IMR-90 (cell line): Measurements from ENCODE around the gene PITX1. TPM values are rescaled to one million over a fixed set of nuclear protein-coding genes. Genes with fewer than 3 reads are reported as not detected.
A peak's percentile ranks its signal among the peaks of the same experiment; 100 is the strongest.

Source experiments
- ATAC-seq: fragments of 200-7000 bp; cut with Tn5 transposase; 2 replicates; pipeline ENCODE4 v1.9.1; 2020; ENCODE audit warnings: low read depth, mild to moderate bottlenecking, moderate library complexity
- BruUV-seq: library from RNA; stranded (reverse); fragments of 400-500 nt; replicated peaks from 2 replicates; lab custom pipeline; 2021; lab: Mats Ljungman, UMichigan
- CTCF ChIA-PET: fragments of 300-600 bp; formaldehyde crosslinking; extraction: SDS; loops from one replicate; lab custom pipeline; 2021; ENCODE audit warnings: antibody characterized with exemption; lab: Yijun Ruan, JAX
- POLR2A ChIA-PET: fragments of 300-600 bp; sonication (Branson Sonifier 250); formaldehyde crosslinking; loops from one replicate; lab custom pipeline; 2022; ENCODE audit warnings: antibody characterized with exemption; ENCODE audit not compliant: unreplicated experiment; lab: Charles Lee
- DNase-seq: peaks from one replicate; pipeline ENCODE4 v3.0.0; 2013
- H2AFZ ChIP-seq: replicated peaks from 2 replicates; pipeline ENCODE3; 2013; ENCODE audit warnings: low read length, mild to moderate bottlenecking; ENCODE audit not compliant: poor library complexity
- H2AK5ac ChIP-seq: 2 replicates; pipeline ENCODE4 v1.6.1; 2013; ENCODE audit warnings: low read depth, low read length, inconsistent platforms
- H2AK9ac ChIP-seq: replicated peaks from 2 replicates; pipeline ENCODE3; 2013; ENCODE audit warnings: mild to moderate bottlenecking, low read depth, low read length, moderate library complexity; ENCODE audit not compliant: poor library complexity
- H2BK120ac ChIP-seq: 2 replicates; pipeline ENCODE4 v1.6.1; 2013; ENCODE audit warnings: low read depth, low read length, inconsistent platforms
- H2BK15ac ChIP-seq: 3 replicates; pipeline ENCODE4 v1.6.1; 2013; ENCODE audit warnings: low read depth, low read length, inconsistent platforms
- H2BK20ac ChIP-seq: 2 replicates; pipeline ENCODE4 v1.6.1; 2013; ENCODE audit warnings: low read depth, mild to moderate bottlenecking, inconsistent platforms, low read length, moderate library complexity
- H2BK5ac ChIP-seq: 2 replicates; pipeline ENCODE4 v1.6.1; 2013; ENCODE audit warnings: mild to moderate bottlenecking, low read depth, low read length, inconsistent platforms; ENCODE audit not compliant: poor library complexity, severe bottlenecking
- H3K14ac ChIP-seq: replicated peaks from 2 replicates; pipeline ENCODE4 v1.6.1; 2013; ENCODE audit warnings: low read depth, low read length, inconsistent platforms
- H3K18ac ChIP-seq: 2 replicates; pipeline ENCODE4 v1.6.1; 2013; ENCODE audit warnings: low read depth, low read length, control low read depth
- H3K23ac ChIP-seq: 2 replicates; pipeline ENCODE4 v1.6.1; 2013; ENCODE audit warnings: low read depth, low read length, inconsistent platforms
- H3K27ac ChIP-seq: 2 replicates; pipeline ENCODE4 v1.5.1; 2013; ENCODE audit warnings: mild to moderate bottlenecking, control low read depth, low read length; ENCODE audit not compliant: insufficient read depth
- H3K27me3 ChIP-seq: 2 replicates; pipeline ENCODE4 v1.6.1; 2013; ENCODE audit warnings: low read length; ENCODE audit not compliant: control insufficient read depth, insufficient read depth
- H3K36me3 ChIP-seq: 2 replicates; pipeline ENCODE4 v1.6.1; 2013; ENCODE audit warnings: low read length, mixed read lengths; ENCODE audit not compliant: control insufficient read depth, insufficient read depth
- H3K4ac ChIP-seq: 2 replicates; pipeline ENCODE4 v1.6.1; 2013; ENCODE audit warnings: low read depth, low read length, inconsistent platforms
- H3K4me1 ChIP-seq: 2 replicates; pipeline ENCODE4 v1.6.1; 2013; ENCODE audit warnings: low read length, mixed read lengths; ENCODE audit not compliant: control insufficient read depth, insufficient read depth
- H3K4me2 ChIP-seq: 2 replicates; pipeline ENCODE4 v1.6.1; 2013; ENCODE audit warnings: low read depth, mild to moderate bottlenecking, control low read depth, low read length, moderate library complexity
- H3K4me3 ChIP-seq: 2 replicates; pipeline ENCODE4 v1.5.1; 2013; ENCODE audit warnings: low read depth, mild to moderate bottlenecking, control low read depth, low read length, moderate library complexity; ENCODE audit not compliant: insufficient read depth
- H3K56ac ChIP-seq: 2 replicates; pipeline ENCODE4 v1.6.1; 2013; ENCODE audit warnings: low read length, inconsistent platforms; ENCODE audit not compliant: insufficient read depth; ENCODE audit errors: extremely low read depth
- H3K79me1 ChIP-seq, 2 experiments: 2 replicates each; pipeline ENCODE4 v1.6.1; 2013; ENCODE audit warnings: low read length in 2 of 2, inconsistent platforms in 1 of 2, low read depth in 1 of 2
- H3K9ac ChIP-seq: 2 replicates; pipeline ENCODE4 v1.6.1; 2013; ENCODE audit warnings: low read depth, low read length, control low read depth
- H3K9me1 ChIP-seq: 2 replicates; pipeline ENCODE4 v1.6.1; 2013; ENCODE audit warnings: low read length, inconsistent platforms; ENCODE audit not compliant: insufficient read depth
- H3K9me3 ChIP-seq: 2 replicates; pipeline ENCODE4 v1.6.1; 2013; ENCODE audit warnings: low read length; ENCODE audit not compliant: control insufficient read depth, insufficient read depth
- H4K20me1 ChIP-seq: 2 replicates; pipeline ENCODE4 v1.6.1; 2013; ENCODE audit warnings: low read length, inconsistent platforms; ENCODE audit not compliant: insufficient read depth
- H4K5ac ChIP-seq: 2 replicates; pipeline ENCODE4 v1.6.1; 2013; ENCODE audit warnings: mild to moderate bottlenecking, low read depth, low read length, control low read depth
- H4K8ac ChIP-seq, 2 experiments: 2 replicates each; pipeline ENCODE4 v1.6.1; 2013; ENCODE audit warnings: low read depth in 2 of 2, low read length in 2 of 2, control low read depth in 1 of 2, inconsistent platforms in 1 of 2
- H4K91ac ChIP-seq: 2 replicates; pipeline ENCODE4 v1.6.1; 2013; ENCODE audit warnings: low read depth, low read length, inconsistent platforms; ENCODE audit not compliant: insufficient read depth
- BHLHE40 ChIP-seq: fragments of 150-350 bp; IDR thresholded peaks from 2 replicates; pipeline ENCODE4 v1.6.1; 2016; ENCODE audit warnings: mild to moderate bottlenecking, low read depth, low read length
- CEBPB ChIP-seq: IDR thresholded peaks from 2 replicates; pipeline ENCODE4 v1.6.1; 2012; ENCODE audit warnings: low read depth, low read length, improper control_type of control experiment
- CHD1 ChIP-seq: IDR thresholded peaks from 2 replicates; pipeline ENCODE4 v1.6.1; 2012; ENCODE audit warnings: low read depth, low read length, improper control_type of control experiment
- FOS ChIP-seq: fragments of 150-350 bp; IDR thresholded peaks from 2 replicates; pipeline ENCODE4 v1.6.1; 2016; ENCODE audit warnings: low read depth, low read length
- MAFK ChIP-seq: IDR thresholded peaks from 2 replicates; pipeline ENCODE4 v1.6.1; 2012; ENCODE audit warnings: low read depth, low read length, improper control_type of control experiment
- MAZ ChIP-seq: IDR thresholded peaks from 2 replicates; pipeline ENCODE4 v1.6.1; 2012; ENCODE audit warnings: low read depth, mild to moderate bottlenecking, low read length, improper control_type of control experiment, moderate library complexity, borderline replicate concordance
- MXI1 ChIP-seq: IDR thresholded peaks from 2 replicates; pipeline ENCODE4 v1.6.1; 2012; ENCODE audit warnings: low read depth, mild to moderate bottlenecking, low read length, moderate library complexity, borderline replicate concordance
- NFE2L2 ChIP-seq: fragments of 150-350 bp; IDR thresholded peaks from 2 replicates; pipeline ENCODE4 v1.6.1; 2016; ENCODE audit warnings: low read depth, mild to moderate bottlenecking, low read length
- POLR2A ChIP-seq: IDR thresholded peaks from 2 replicates; pipeline ENCODE4 v1.6.1; 2012; ENCODE audit warnings: mild to moderate bottlenecking, low read depth, low read length
- RAD21 ChIP-seq: IDR thresholded peaks from 2 replicates; pipeline ENCODE4 v1.6.1; 2012; ENCODE audit warnings: low read length, improper control_type of control experiment
- RCOR1 ChIP-seq: IDR thresholded peaks from 2 replicates; pipeline ENCODE4 v1.6.1; 2012; ENCODE audit warnings: mild to moderate bottlenecking, low read length, improper control_type of control experiment; ENCODE audit not compliant: insufficient replicate concordance
- RFX5 ChIP-seq: IDR thresholded peaks from 2 replicates; pipeline ENCODE4 v1.8.0; 2012; ENCODE audit warnings: low read depth, mild to moderate bottlenecking, low read length, moderate library complexity
- SMC3 ChIP-seq: fragments of 150-350 bp; IDR thresholded peaks from 2 replicates; pipeline ENCODE4 v1.6.1; 2016; ENCODE audit warnings: low read depth, mild to moderate bottlenecking, antibody characterized with exemption, low read length, moderate library complexity
- WGBS, 2 experiments: methylation state at CpG; one replicate each; pipeline versions ENCODE4 v1.1.5 to v1.1.7; 2013; ENCODE audit warnings: missing lambda C conversion rate in 2 of 2; ENCODE audit not compliant: insufficient read length in 1 of 2; ENCODE audit errors: extremely low coverage in 2 of 2; 5-methylcytosine and 5-hydroxymethylcytosine counted together
- dilution Hi-C: fragments of 300-500 bp; cut with HindIII; formaldehyde crosslinking; loops from one replicate; pipeline ENCODE4 v1.14.3; 2018; ENCODE audit warnings: low sequenced_read_pairs; ENCODE audit not compliant: unreplicated experiment
- in situ Hi-C: fragments of 300-500 bp; cut with MboI; formaldehyde crosslinking; loops from 3 replicates; pipeline ENCODE4 v1.14.3; 2019; ENCODE audit warnings: low sequenced_read_pairs, inconsistent platforms, mixed read lengths
- intact Hi-C: fragments of 100-400 bp; cut with micrococcal nuclease; formaldehyde crosslinking; loops from 2 replicates; pipeline ENCODE4 v1.10.0; 2022
- polyA plus RNA-seq, 3 experiments: library from polyadenylated mRNA; depleted of rRNA; stranded (reverse); fragments of >200 nt; gene quantifications; 2 replicates each; pipeline ENCODE4 v1.2.3, GENCODE V29; 2012; ENCODE audit warnings: low replicate concordance in 1 of 3
- total RNA-seq: library from RNA; depleted of rRNA; stranded (reverse); fragments of >200 nt; gene quantifications from 2 replicates; pipeline ENCODE4 v1.2.3, GENCODE V29; 2012
- TF ChIP-seq, protein P1 (sequence below): conservative IDR thresholded peaks from 2 replicates; pipeline ENCODE4 v1.5.1; 2012; ENCODE audit warnings: mild to moderate bottlenecking, low read depth, low read length, improper control_type of control experiment
- TF ChIP-seq, protein P2 (sequence below): fragments of 150-350 bp; IDR thresholded peaks from 2 replicates; pipeline ENCODE4 v1.6.1; 2016; ENCODE audit warnings: low read depth, mild to moderate bottlenecking, low read length, moderate library complexity, borderline replicate concordance
- TF ChIP-seq, protein P3 (sequence below): fragments of 150-350 bp; IDR thresholded peaks from 2 replicates; pipeline ENCODE4 v1.6.1; 2017; ENCODE audit warnings: mild to moderate bottlenecking, antibody characterized with exemption, low read length, low read depth

The PITX1 gene
- total and polyA plus RNA-seq, 2 of the 4 experiments (the other 2 are of a cell fraction): 10.4 to 29.8 TPM

DNA sequence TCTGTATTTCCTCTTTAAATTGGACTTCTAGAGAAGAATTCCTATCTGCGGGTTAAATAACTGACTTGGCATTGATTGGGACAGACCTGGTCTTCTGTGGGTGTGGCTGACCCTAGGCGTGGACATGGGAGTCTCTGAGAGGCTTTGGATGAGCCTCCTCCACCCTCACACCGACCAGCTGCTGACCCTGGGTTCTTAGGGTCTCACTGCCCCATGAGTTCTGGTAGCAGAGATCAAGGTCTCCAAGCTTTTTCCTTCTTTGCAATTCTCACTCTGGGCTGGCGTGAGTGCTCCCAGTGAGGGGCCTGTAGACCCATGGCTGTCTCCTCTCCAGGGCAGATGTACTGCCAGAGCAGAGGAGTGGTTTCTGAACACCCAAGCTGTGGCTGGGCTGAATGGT, 41.6 kb upstream of the PITX1 start:
- no peak for DNase-seq
- Histone ChIP-seq H2BK15ac (no peak overlapping the region), H3K9me1 (no peaks in the 10 kb centered on the region), H4K91ac (no peak overlapping the region), H3K79me1 (no peaks in the 10 kb centered on the region), H3K27ac (no peak overlapping the region), H4K8ac (no peak overlapping the region), H3K4me1 (peaks cover 11% of the 10 kb centered on the region), H3K9ac (no peak overlapping the region), H2BK20ac (no peak overlapping the region), H3K18ac (no peak overlapping the region; the same call in 1 of the 2 replicates), H3K27me3 (no peaks in the 10 kb centered on the region), H3K4me3 (no peak overlapping the region), H2BK5ac (no peak overlapping the region), H4K20me1 (peaks cover 2% of the 10 kb centered on the region), H2AFZ (no peak overlapping the region), H3K23ac (no peak overlapping the region), H3K14ac (no peak overlapping the region), H2AK9ac (no peak overlapping the region), H3K4me2 (no peak overlapping the region), H2BK120ac (no peak overlapping the region), H3K4ac (no peak overlapping the region; the same call in 1 of the 2 replicates), H3K36me3 (peaks cover 4% of the 10 kb centered on the region; the same call in 1 of the 2 replicates), H3K56ac (no peak overlapping the region), H4K5ac (no peak overlapping the region), H3K9me3 (no peaks in the 10 kb centered on the region), H2AK5ac (0 out of 2 replicates have a peak overlapping the region, but pooled peaks have one; percentile 24)
- POLR2A ChIA-PET: no interaction called here
- CTCF ChIA-PET: no interaction called here
- WGBS, 2 experiments: no CpG with 5 or more reads among the region's 4 CpGs
- no TSS peak for BruUV-seq
- dilution Hi-C loops: no loop called here
- intact Hi-C loops: no loop called here
- in situ Hi-C loops: no loop called here
- peak; percentile 40 for ATAC-seq
- no peak for TF ChIP-seq SMC3
- TF ChIP-seq, protein P1, sequence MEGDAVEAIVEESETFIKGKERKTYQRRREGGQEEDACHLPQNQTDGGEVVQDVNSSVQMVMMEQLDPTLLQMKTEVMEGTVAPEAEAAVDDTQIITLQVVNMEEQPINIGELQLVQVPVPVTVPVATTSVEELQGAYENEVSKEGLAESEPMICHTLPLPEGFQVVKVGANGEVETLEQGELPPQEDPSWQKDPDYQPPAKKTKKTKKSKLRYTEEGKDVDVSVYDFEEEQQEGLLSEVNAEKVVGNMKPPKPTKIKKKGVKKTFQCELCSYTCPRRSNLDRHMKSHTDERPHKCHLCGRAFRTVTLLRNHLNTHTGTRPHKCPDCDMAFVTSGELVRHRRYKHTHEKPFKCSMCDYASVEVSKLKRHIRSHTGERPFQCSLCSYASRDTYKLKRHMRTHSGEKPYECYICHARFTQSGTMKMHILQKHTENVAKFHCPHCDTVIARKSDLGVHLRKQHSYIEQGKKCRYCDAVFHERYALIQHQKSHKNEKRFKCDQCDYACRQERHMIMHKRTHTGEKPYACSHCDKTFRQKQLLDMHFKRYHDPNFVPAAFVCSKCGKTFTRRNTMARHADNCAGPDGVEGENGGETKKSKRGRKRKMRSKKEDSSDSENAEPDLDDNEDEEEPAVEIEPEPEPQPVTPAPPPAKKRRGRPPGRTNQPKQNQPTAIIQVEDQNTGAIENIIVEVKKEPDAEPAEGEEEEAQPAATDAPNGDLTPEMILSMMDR: no peak
- TF ChIP-seq POLR2A: no peak
- TF ChIP-seq RAD21: no peak
- TF ChIP-seq MAZ: no peak
- TF ChIP-seq BHLHE40: no peak
- no peak for TF ChIP-seq NFE2L2
- TF ChIP-seq CHD1: no peak
- TF ChIP-seq FOS: no peak
- TF ChIP-seq, protein P2, sequence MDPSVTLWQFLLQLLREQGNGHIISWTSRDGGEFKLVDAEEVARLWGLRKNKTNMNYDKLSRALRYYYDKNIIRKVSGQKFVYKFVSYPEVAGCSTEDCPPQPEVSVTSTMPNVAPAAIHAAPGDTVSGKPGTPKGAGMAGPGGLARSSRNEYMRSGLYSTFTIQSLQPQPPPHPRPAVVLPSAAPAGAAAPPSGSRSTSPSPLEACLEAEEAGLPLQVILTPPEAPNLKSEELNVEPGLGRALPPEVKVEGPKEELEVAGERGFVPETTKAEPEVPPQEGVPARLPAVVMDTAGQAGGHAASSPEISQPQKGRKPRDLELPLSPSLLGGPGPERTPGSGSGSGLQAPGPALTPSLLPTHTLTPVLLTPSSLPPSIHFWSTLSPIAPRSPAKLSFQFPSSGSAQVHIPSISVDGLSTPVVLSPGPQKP: no peak
- no peak for TF ChIP-seq MAFK
- TF ChIP-seq, protein P3, sequence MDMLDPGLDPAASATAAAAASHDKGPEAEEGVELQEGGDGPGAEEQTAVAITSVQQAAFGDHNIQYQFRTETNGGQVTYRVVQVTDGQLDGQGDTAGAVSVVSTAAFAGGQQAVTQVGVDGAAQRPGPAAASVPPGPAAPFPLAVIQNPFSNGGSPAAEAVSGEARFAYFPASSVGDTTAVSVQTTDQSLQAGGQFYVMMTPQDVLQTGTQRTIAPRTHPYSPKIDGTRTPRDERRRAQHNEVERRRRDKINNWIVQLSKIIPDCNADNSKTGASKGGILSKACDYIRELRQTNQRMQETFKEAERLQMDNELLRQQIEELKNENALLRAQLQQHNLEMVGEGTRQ: no peak
- TF ChIP-seq RCOR1: no peak
- TF ChIP-seq CEBPB: no peak
- TF ChIP-seq RFX5: no peak
- no peak for TF ChIP-seq MXI1
